Measurements from ENCODE around the gene GDE1.

The GDE1 gene

DNA sequence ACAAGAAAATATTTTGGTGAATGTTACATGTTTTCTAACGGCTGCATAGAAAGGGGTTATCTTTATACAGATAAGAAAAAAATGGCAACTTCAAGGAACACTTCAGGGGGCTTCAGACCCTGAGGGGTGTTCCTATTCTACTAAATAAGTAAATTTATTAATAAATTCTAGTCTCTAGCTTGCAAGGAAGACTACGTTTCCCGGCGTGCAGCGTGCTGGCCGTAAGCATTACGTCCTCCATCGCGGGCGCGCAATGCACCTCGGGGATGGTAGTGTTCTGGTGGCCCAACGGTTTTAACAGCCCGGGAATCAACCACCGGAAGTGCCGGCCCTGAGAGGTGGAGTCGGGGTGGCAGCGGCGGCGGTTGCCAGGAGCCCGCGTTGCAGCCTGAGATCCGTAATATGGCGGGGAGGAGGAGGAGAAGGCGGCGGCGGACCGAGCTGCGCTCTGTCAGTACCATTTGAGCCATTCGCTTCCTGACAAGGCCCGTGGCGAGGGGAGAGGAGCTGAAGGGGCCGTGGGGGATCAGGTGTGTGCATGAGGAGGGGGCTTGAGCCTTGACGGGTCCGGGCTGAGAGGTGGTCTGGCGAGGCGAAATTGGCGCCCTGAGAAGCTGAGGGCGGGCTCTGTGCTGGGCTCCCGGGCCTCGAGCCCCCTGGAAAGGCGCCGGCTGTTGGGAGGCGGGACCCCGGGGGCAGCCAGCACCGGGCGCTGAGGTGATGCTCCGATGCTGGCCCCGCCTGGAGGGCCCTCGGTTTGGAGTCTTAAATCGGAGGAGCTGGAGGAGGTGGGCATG is 1.9 kb upstream of the GDE1 start, which contains the start of gene CCP110:
Gene CCP110 (plus strand): TSS at position 384 of the 797 bp plus-strand sequence. CDS start 3,940 bp downstream, outside the sequence.
- peak; percentile 90 for DNase-seq (ENCODE audit: low read depth)

DNA sequence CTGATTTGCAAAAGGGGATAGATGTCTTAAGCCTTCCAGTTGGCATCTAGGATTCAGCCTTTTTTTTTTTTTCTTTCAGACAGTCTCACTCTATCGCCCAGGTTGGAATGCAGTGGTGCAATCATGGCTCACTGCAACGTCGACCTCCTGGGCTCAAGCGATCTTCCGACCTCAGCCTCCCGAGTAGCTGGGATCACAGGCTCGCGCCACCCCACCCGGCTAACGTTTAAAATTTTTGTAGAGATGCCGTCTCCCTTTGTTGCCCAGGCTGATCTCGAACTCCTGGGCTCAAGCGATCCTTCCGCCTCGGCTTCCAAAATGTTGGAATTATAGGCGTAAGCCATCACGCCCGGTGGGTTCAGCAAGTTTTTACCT is 1.3 kb upstream of the GDE1 start:
- DNase-seq (ENCODE audit: low read depth), result no peak

DNA sequence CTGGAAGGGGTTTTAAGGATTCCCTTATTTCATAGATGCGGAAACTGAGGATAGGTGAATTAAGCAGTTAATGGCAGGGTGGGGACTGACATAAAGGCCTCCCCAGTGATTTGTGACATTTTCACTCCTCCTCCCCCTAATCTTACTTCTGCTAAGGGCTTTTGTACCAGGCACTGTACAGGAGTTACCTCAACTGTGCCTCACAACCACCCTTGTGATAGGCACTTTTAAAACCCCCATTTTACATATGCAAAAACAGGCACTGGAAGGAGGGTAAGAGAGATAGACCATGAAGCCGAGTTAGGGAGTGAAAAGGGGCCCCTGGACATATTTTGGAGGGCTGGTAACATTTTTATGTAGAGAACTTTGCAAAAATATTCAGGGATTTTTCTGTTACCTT is 862 bp upstream of the GDE1 start:
- no peak for DNase-seq (ENCODE audit: low read depth)

DNA sequence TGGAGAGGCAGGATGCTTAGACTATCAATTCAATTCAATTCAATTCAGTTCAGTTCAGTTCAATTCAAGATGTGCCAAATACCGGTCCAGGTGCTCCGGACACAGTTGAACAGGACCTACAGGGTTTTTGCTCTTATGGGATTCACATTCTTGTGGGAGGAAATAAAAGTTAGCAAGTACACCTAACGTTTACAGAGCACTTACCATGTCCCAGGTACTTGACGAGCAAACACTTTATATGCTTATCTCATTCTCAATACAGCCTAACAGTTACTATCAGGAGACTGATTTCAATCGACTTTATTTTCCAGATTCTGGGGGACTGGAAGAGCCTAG is 467 bp upstream of the GDE1 start:
- DNase-seq (ENCODE audit: low read depth), result no peak

DNA sequence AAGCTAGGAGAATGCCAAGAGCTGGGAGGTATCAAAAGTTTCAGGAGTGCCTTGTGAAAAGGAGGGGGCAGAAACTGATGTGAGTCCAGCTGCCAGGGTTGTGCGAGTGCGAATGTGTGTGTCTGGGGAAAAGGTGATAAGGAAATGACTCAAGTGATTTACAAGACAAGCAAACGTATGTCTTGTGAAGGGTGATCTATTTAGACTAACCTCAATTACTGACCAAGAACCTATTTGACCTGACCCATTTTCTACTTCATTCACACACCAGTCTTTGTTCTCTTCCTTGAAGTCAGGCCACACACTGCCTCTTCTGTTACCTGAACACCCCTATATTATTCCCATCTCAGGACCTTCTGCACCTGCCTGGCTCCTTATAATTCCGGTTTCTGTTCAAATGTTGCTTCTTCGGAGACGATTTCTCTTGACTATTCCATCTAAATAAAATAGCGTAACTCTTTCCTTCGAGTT is 1.0 kb downstream of the GDE1 start:
- peak; percentile 16 for DNase-seq (ENCODE audit: low read depth)

DNA sequence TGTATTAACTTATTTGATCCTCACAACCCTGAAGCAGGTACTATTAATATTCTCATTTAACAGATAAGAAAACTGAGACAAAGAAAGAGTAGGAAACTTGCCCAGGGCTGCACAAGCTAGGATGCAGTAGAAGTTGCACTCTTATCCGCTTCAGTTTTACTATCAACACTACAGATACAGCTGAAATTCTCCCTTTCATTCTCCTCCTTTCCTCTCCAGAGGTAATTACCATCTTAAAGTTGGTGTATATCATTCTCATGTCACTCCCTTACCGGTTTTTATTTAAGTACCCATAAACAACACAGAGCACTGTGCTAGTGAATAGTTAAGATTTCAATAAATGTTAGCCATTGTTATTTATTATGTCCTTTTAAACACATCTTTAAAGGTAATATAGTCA is 3.5 kb downstream of the GDE1 start:
- no peak for DNase-seq (ENCODE audit: low read depth)

DNA sequence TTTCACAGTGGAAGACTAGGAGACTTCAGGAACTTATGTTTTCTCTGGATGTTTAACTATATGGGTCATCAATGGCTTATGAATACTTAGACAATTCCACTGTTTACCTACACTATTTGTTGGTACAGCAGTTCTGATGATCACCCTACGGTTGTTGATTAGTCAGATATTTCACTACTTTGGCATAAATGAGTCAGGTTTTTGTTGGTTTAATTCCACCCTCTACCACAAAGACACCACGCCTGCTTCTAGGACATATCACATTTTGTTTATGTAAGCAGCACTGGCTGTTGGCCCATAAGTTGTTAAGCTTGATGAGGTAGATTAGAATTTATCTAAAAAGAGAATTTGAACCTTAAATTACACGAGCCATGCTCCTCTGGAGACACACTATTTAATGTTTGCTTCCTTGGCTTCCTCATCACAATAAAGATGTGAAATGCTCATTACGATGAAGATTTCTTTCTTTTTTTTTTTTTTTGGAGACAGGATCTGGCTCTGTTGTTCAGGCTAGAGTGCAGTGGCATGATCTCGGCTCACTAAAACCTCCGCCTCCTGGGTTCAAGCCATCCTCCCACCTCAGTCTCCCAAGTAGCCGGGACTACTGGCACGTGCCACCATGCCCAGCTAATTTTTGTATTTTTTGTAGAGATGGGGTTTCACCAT is 4.3 kb downstream of the GDE1 start:
- DNase-seq (ENCODE audit: low read depth), result no peak

DNA sequence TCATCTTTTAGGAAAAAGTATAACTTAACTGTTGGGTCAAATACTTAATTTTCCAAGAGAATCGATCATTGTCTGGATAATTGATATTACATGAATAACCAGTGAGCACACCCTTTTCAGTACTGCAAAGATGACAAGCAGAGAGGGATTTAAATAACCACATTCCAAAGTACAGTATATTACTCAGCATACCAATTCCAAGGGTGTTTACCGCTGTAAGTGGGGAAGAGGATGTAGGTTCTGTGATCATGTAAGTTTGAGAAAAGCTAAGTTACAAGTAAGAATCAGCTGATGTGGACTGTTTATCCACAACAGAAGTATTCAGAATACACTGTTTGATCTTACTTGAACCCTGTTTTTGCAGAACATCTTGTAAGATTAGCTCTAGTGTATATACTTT is 6.1 kb downstream of the GDE1 start:
- no peak for DNase-seq (ENCODE audit: low read depth)

DNA sequence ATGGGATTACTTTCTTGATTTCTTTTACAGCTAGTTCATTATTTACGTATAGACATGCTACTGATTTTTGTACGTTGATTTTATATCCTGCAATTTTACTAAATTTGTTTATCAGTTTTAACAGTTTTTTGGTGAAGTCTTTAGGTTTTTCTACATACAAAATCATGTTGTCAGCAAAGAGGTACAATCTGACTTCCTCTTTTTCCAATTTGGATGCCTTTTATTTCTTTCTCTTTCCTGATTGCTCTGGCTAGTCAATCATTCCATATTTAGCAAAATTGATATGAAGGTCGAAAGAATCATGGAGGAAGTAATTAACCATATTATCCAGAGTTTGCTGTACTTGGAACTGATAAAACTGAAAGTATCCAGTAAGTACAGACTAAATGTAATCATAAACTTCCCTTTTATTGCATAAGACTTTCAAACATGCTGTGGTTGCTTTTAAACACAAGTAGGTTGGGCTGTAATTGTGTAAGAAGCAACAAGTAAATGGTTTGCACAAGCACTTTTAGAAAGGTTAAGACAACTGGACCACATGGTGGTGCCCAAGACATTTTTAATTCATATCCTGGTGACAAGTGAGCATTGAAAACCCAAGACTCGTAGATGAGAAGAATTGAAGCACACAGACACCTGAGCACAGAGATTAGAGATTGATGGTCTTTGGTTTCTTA is 8.4 kb downstream of the GDE1 start:
- DNase-seq (ENCODE audit: low read depth), result no peak

DNA sequence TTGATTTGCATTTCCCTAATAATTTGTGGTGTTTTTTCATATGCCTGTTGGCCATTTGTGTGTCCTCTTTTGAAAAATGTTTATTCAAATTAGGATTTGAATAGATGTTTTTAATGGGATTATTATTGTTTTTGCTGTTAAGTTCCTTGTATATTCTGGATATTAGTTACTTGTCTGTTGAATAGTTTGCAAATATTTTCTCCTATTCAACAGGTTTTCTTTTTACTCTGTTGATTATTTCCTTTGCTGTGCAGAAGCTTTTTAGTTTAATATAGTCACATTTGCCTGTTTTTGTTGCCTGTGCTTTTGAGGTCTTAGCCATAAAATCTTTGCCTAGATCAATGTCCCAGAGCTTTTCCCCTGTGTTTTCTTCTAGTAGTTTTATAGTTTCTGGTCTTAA is 9.6 kb downstream of the GDE1 start:
- DNase-seq (ENCODE audit: low read depth), result no peak

DNA sequence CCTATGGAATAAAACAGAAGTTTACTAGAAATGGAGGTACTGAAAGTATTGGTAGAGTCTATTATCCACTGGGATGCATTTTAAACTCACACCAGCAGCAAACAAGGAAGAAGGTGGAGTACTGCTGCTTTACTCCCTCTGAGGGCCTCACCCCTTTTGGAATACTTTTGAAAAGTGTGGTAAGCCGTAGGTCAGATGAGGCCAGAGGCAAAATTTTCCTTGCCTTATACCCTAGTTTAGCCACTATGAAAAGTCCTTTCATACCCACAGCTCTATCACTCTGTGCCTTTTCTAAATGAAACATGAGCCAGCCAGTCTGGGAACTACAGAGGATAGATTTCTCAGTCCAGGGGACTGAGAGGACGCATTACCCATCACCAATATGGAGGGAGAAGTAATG is 14.0 kb downstream of the GDE1 start:
- no peak for DNase-seq (ENCODE audit: low read depth)

DNA sequence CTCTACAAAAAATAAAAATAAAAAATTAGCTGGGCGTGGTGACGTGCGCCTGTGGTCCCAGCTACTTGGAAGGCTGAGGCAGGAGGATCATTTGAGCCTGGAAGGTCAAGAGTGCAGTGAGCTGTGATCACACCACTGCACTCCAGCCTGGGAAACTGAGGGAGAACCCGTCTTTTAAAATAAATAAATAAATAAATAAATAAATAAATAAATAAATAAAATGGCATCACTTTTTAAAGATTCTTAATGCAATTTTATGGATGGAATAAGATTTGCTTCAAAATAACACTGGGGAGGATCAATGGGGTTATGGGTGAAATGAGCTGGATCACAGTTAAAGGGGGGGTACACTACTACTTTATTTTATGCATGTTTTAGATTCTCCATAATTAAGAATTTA is 14.9 kb downstream of the GDE1 start:
- DNase-seq (ENCODE audit: low read depth), result no peak

DNA sequence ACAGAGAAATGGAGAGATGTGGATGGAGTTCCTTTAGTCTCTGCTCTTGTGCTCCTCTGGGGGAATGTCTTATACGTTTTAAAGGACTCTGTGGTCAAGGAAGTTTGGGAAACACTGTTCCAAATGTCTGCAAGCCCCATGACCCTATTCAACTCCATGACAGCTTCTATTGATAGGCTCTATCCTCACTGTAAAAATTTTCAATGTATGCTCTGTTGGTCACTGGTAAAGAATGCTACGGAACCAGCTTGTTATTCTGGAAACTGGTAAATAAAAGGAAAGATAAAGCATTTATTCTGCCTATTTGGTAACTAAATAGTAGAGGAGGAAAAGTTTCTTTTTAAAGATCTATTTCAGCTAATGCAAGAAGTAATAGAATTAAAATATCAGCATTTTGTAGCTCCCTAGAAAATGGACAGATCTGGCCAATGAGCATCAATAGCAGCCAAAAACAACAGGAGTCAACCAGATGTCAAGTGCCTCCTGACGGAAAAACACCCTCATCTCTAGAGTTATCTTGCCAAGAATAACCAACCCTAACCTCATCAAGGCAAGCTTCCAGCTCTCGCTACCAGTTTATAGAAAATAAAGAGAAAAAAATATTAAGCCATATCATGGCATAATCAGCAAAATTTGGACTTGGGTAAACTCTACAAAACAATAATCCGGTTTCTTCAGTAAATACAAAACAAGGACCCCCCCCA is 16.1 kb downstream of the GDE1 start:
- no peak for DNase-seq (ENCODE audit: low read depth)

DNA sequence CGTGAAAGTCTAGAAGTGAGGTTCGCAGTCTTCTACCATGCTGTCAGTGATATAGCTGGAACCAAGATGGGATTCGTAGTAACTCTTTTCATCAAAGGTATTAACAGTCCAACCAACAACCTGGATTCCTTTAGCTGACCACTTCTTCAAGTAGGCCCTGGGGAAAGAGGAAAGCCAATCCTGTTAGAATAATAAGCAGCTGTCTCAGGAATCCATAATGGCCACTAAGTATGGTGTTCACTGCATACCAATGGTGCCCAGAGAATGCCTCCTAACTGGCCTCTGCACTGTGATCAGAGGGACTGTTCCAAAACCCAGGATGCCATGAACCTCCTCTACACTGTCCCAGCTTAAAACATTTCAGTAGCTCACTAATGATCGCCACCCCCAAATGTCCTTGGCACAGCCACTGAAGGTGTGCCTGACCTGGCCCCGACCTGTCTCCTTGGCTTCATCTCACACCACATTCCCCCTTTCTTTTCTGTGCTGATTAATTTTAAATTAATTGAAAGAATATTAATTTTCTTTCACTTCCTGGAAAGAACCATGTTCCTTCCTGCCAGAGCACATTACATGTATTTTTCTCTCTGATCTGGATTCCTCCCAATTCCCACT is 18.3 kb downstream of the GDE1 start:
- no peak for DNase-seq (ENCODE audit: low read depth)

DNA sequence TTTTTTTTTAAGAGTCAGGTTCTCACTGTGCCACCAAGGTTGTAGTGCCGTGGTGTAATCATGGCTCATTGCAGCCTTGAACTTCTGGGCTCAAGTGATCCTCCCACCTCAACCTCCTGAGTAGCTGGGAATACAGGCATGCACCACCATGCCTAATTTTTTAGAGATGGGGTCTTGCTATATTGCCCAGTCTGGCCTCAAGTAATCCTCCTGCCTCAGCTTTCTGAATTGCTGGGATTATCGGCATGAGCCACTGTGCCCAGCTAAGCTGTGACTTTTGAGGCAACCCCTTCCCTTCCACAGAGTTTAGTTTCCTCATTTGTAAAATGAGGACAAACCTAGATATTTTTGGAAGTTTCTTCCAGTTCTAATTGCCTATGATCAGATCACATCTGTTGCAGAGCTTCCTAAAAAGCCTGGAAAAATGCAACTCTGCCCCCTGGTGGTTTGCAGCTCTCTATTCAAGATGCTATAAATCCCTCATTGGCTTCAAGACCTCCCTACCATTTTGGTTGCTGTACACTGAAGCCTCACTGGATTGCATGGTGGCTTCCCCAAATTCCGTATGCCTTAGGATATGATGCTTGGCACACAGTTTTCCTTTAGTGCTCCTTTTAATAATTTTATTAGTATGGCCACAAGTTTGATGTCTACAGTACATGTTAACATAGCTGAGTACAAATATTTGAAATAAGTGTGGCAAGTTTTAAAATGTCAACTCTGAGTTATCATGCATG is 19.3 kb downstream of the GDE1 start:
- DNase-seq (ENCODE audit: low read depth), result peak; percentile 46

DNA sequence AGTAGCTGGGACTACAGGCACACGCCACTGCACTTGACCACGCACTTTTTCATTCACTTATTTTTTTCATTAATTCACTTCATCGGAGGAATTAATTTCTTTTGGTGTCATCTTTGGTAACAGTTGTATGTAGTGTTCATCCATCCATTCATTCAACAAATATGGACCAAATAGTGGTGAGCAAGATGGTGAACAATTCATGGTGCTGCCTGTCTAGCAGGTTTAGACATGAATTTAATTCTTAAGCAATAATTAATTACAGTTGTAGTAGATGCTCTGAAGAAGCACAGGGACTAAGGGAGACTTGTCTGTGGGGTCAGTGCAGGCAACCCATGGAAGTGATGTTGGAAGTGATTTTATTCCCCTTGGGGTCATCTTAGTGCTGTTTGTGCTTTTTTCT is 22.4 kb downstream of the GDE1 start:
- DNase-seq (ENCODE audit: low read depth), result no peak

DNA sequence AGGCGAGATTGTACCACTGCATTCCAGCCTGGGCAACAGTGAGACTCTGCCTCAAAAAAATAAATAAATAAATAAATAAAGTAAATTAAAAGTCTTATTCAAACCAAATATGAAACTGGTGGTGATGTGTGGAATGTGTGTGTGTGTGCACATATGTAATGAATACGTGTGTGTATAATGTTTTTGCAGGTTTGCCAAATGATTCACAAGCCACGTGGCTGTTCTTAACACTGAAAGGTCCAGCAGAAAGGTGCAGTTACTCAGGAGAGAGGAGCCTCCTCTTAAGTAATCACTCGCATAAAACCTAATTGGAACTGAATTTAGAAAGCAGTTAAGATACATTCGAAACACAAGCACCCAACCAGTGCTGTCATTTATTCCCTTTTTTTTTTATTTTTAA is 22.9 kb downstream of the GDE1 start:
- DNase-seq (ENCODE audit: low read depth), result no peak

DNA sequence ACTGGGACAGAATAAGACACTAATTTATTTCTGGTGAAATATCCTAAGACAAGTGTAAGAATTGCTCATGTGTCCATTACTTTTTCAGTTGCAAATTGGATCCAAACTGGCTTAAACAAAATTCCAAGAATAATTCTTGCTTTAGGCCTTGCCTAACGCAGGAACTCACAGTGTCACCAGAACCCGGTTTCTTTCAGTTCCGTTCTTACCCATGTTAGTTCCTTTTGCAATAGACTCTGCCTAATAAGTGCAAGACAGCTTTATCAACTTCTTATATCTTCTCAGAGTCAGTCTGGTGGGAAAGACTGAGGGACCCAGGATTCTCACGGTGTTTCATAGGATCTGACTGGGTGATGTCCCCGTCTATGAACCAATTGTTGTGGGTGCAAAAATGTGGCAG is 24.7 kb downstream of the GDE1 start:
- DNase-seq (ENCODE audit: low read depth), result no peak

DNA sequence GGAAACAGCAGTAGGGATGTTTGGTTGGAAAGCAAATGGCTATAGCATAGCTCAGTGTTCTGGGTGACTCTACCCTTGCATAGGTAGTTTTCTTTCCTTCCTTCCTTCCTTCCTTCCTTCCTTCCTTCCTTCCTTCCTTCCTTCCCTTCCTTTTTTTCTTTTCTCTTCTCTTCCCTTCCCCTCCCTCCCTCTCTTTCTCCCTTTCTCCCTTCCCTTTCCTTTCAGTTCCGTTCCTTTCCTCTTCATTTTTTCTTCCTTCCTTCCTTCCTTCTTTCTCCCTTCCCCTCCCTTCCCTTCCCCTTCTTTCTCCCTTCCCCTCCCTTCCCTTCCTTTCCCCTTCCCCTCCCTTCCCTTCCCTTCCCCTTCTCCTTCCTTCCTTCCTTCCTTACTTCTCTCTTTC is 31.3 kb downstream of the GDE1 start:
- DNase-seq (ENCODE audit: low read depth), result no peak

DNA sequence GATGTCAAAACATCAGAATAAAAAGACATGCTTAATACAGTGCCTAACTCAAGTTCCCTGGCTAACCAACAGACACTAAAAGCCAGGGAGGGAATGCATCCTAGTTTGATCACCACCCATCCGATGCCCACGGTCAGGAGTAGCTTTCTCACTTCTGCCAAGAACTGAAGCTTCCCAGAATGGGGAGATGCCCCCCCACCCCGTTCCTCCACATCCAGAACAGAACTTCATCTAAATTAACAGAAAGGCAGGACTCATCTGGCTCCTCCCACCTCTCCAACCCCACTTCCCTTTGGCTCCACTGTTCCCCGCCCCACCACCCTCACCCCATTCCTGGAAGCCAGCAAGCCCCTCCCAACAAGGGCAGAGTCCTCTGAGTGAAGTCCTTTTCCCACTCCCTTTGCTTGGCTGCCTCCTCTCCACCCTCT is 33.7 kb downstream of the GDE1 start:
- DNase-seq (ENCODE audit: low read depth), result no peak

DNA sequence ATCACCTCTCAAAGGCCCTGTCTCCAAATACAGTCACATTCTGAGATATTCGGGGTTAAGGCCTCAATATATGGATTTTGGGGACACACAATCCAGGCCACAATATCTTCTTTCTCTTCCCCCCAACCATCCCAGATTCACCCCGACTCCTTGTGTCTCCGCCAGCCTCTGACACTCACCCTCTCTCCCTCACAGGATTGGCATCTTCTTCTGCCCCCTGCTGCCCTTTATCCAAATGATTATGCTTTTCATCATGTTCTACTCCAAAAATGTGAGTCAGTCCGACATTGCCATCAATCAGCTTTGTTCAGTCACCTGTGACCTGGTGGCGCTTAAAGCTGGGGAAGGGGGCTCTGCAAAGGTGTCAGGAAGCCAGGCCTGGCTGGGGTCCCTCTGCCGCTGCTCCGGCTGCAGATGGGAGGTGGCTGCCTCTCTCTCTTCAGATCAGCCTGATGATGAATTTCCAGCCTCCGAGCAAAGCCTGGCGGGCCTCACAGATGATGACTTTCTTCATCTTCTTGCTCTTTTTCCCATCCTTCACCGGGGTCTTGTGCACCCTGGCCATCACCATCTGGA is 35.1 kb downstream of the GDE1 start:
- DNase-seq (ENCODE audit: low read depth), result no peak
